HEK293 (cell line): ENCODE measurements around the gene CACNA1E.

Experiments
- TRIM28 ChIP-seq: IDR thresholded peaks from 2 replicates; pipeline ENCODE4 v1.6.1; 2011; ENCODE audit warnings: low read length, control low read depth, borderline replicate concordance
- ZNF274 ChIP-seq, 2 experiments: fragments of 200-500 bp in 1 of 2; fragments of 450-650 bp in 1 of 2; sonication (Bioruptor generic) in 1 of 2; formaldehyde crosslinking in 1 of 2; IDR thresholded peaks; 2 replicates each; pipeline versions ENCODE4 v1.5.1 to v1.6.1; 2014 to 2016; ENCODE audit warnings: borderline replicate concordance in 1 of 2, inconsistent platforms in 1 of 2, low read length in 1 of 2, missing biosample characterization in 1 of 2, missing genetic modification characterization in 1 of 2
- ZNF561 ChIP-seq: fragments of 450-650 bp; IDR thresholded peaks from 2 replicates; pipeline ENCODE4 v1.5.1; 2018; ENCODE audit warnings: missing biosample characterization, missing genetic modification characterization, borderline replicate concordance
- TF ChIP-seq, protein P1 (sequence below): fragments of 450-650 bp; formaldehyde crosslinking; IDR thresholded peaks from 2 replicates; pipeline ENCODE4 v1.5.1; 2016; ENCODE audit warnings: missing biosample characterization, missing genetic modification characterization
- TF ChIP-seq, protein P2 (sequence below): fragments of 450-650 bp; formaldehyde crosslinking; IDR thresholded peaks from 2 replicates; pipeline ENCODE4 v1.5.1; 2016; ENCODE audit warnings: missing biosample characterization, missing genetic modification characterization

DNA sequence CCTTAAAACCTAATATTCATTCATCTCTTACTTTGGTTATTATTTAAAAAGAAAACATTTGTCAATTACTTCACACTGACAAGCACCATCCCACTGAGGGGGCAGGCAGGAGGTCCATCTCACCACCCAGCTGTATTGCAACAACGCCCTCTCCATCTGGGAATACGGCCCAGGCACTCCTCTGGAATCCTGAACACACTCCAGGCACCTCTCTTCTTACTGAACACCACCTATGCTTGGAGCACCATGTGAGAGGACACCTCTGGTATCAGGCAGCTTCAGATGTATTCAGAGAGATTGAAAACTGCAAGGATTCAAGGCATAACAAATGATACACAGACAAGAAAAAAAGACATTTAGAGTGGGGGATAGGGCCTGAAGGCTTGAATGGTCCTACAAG lies 147.1 kb downstream of the CACNA1E start:
- TF ChIP-seq ZNF561 (no peak), TRIM28 (no peak), ZNF274 (IDR thresholded peaks at IDR 0.05; ENCODE audit: low read length) (no peak), ZNF274 (tag by site-specific recombination; IDR thresholded peaks at IDR 0.05; ENCODE audit: borderline replicate concordance) (no peak)
- TF ChIP-seq, protein P1, sequence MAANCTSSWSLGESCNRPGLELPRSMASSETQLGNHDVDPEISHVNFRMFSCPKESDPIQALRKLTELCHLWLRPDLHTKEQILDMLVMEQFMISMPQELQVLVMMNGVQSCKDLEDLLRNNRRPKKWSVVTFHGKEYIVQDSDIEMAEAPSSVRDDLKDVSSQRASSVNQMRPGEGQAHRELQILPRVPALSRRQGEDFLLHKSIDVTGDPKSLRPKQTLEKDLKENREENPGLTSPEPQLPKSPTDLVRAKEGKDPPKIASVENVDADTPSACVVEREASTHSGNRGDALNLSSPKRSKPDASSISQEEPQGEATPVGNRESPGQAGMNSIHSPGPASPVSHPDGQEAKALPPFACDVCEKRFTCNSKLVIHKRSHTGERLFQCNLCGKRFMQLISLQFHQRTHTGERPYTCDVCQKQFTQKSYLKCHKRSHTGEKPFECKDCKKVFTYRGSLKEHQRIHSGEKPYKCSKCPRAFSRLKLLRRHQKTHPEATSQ, result no peak
- TF ChIP-seq, protein P2, sequence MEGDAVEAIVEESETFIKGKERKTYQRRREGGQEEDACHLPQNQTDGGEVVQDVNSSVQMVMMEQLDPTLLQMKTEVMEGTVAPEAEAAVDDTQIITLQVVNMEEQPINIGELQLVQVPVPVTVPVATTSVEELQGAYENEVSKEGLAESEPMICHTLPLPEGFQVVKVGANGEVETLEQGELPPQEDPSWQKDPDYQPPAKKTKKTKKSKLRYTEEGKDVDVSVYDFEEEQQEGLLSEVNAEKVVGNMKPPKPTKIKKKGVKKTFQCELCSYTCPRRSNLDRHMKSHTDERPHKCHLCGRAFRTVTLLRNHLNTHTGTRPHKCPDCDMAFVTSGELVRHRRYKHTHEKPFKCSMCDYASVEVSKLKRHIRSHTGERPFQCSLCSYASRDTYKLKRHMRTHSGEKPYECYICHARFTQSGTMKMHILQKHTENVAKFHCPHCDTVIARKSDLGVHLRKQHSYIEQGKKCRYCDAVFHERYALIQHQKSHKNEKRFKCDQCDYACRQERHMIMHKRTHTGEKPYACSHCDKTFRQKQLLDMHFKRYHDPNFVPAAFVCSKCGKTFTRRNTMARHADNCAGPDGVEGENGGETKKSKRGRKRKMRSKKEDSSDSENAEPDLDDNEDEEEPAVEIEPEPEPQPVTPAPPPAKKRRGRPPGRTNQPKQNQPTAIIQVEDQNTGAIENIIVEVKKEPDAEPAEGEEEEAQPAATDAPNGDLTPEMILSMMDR (tag by site-specific recombination), result no peak
